Parathyroid adenoma (tissue), 2 donors: Measurements from ENCODE around the gene MRPL49.

ENCODE experiments used
- H2AFZ ChIP-seq: fragments of 300-600 bp; sonication (generic); one replicate; pipeline ENCODE4 v1.7.0; 2017; ENCODE audit warnings: antibody characterized with exemption, mild to moderate bottlenecking
- H3K27ac ChIP-seq: fragments of 300-600 bp; sonication (generic); one replicate; pipeline ENCODE4 v1.7.0; 2017
- H3K27me3 ChIP-seq: fragments of 300-600 bp; sonication (generic); one replicate; pipeline ENCODE4 v1.7.0; 2017; ENCODE audit warnings: low read length; ENCODE audit not compliant: control insufficient read depth, insufficient read depth
- H3K36me3 ChIP-seq: fragments of 300-600 bp; sonication (generic); one replicate; pipeline ENCODE4 v1.7.0; 2017; ENCODE audit warnings: low read length; ENCODE audit not compliant: control insufficient read depth, insufficient read depth
- H3K4me1 ChIP-seq: fragments of 300-600 bp; sonication (generic); one replicate; pipeline ENCODE4 v1.7.0; 2017; ENCODE audit warnings: control low read depth
- H3K4me2 ChIP-seq: fragments of 300-600 bp; sonication (generic); one replicate; pipeline ENCODE4 v1.7.0; 2017; ENCODE audit warnings: low read length
- H3K4me3 ChIP-seq: fragments of 300-600 bp; sonication (generic); one replicate; pipeline ENCODE4 v1.7.0; 2017; ENCODE audit warnings: low read depth, low read length
- H3K79me2 ChIP-seq: fragments of 300-600 bp; sonication (generic); one replicate; pipeline ENCODE4 v1.7.0; 2017; ENCODE audit warnings: control low read depth
- H3K9ac ChIP-seq: fragments of 300-600 bp; sonication (generic); one replicate; pipeline ENCODE4 v1.7.0; 2017; ENCODE audit warnings: mild to moderate bottlenecking
- H3K9me3 ChIP-seq: fragments of 300-600 bp; sonication (generic); one replicate; pipeline ENCODE4 v1.7.0; 2017; ENCODE audit warnings: low read length; ENCODE audit not compliant: control insufficient read depth
- TF ChIP-seq, protein P1 (sequence below): fragments of 300-600 bp; sonication (generic); IDR thresholded peaks from one replicate; pipeline ENCODE4 v1.7.0; 2017; ENCODE audit warnings: antibody characterized with exemption, mild to moderate bottlenecking
- donor health status: primary hyperparathyroidism.

The MRPL49 gene

DNA sequence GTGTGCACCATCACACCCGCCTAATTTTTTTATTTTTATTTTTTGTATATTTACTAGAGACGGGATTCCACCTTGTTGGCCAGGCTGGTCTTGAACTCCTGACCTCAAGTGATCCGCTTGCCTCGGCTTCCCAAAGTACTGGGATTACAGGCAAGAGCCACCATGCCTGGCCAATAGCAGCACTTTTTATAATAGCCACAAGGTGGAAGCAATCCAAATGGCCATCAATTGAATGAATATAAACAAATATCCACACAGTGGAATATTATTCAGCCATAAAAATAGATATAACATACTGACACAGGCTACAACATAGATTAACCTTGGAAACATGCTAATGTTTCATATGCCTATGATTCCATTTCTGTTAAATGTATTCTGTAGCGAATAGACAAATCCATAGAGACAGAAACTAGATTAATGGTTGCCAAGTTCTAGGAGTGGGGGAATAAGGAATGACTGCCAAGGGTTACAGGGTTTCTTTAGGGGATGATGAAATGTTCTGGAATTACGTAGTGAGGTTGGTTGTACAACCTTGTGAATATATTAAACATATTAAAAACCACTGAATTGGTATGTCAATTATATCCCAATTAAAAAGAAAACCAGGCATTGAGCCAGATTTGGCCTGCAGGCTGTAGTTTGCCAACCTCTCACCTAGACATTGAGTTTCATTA lies 21.3 kb upstream of the MRPL49 start:
- Histone ChIP-seq H3K79me2 (peaks cover 15% of the 10 kb centered on the region), H3K4me1 (peaks cover 10% of the 10 kb centered on the region), H3K27ac (no peak overlapping the region), H3K4me3 (no peak overlapping the region), H3K36me3 (no peaks in the 10 kb centered on the region), H3K27me3 (no peaks in the 10 kb centered on the region), H3K9ac (no peak overlapping the region), H3K4me2 (no peak overlapping the region), H3K9me3 (no peaks in the 10 kb centered on the region), H2AFZ (no peak overlapping the region)
- TF ChIP-seq, protein P1, sequence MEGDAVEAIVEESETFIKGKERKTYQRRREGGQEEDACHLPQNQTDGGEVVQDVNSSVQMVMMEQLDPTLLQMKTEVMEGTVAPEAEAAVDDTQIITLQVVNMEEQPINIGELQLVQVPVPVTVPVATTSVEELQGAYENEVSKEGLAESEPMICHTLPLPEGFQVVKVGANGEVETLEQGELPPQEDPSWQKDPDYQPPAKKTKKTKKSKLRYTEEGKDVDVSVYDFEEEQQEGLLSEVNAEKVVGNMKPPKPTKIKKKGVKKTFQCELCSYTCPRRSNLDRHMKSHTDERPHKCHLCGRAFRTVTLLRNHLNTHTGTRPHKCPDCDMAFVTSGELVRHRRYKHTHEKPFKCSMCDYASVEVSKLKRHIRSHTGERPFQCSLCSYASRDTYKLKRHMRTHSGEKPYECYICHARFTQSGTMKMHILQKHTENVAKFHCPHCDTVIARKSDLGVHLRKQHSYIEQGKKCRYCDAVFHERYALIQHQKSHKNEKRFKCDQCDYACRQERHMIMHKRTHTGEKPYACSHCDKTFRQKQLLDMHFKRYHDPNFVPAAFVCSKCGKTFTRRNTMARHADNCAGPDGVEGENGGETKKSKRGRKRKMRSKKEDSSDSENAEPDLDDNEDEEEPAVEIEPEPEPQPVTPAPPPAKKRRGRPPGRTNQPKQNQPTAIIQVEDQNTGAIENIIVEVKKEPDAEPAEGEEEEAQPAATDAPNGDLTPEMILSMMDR, result no peak

- Histone ChIP-seq H3K4me2 (no peak overlapping the region), H3K36me3 (no peaks in the 10 kb centered on the region), H3K79me2 (peaks cover 9% of the 10 kb centered on the region), H3K4me3 (no peak overlapping the region), H2AFZ (no peak overlapping the region), H3K27ac (no peak overlapping the region), H3K4me1 (peaks cover 6% of the 10 kb centered on the region), H3K9me3 (no peaks in the 10 kb centered on the region), H3K27me3 (no peaks in the 10 kb centered on the region), H3K9ac (no peak overlapping the region)
- TF ChIP-seq, protein P1, result no peak
Observed at GRCh38 chr11:65102142-65103095, 19.7 kb upstream of the MRPL49 start.

- Histone ChIP-seq H3K4me1 (peaks cover 6% of the 10 kb centered on the region), H3K4me2 (peak overlapping the region; percentile 31), H3K79me2 (peaks cover 7% of the 10 kb centered on the region), H3K36me3 (no peaks in the 10 kb centered on the region), H3K4me3 (peak overlapping the region; percentile 11), H3K9ac (no peak overlapping the region), H3K27ac (peak overlapping the region; percentile 74), H3K9me3 (no peaks in the 10 kb centered on the region), H2AFZ (no peak overlapping the region), H3K27me3 (no peaks in the 10 kb centered on the region)
- TF ChIP-seq, protein P1, result no peak
Observed at GRCh38 chr11:65103476-65103875, 18.6 kb upstream of the MRPL49 start.

DNA sequence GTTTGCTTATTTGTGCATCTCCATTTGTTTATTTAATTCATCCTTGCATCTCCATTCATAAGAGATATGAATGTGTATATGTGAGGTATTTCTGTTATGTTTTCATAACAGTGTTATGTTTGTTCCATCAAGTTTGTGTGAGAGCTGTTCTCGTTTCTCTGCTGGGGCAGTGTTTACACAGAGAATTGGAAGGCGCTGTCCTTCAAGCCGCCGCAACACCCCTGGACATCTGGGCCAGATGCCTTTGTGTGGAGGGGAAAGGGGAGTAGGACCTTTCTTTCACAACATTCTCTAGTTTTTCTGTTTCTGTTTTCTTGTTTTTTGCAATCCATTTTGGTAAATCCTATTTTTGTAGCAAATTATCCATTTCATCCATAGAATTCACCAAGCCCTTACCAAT lies 17.5 kb upstream of the MRPL49 start:
- Histone ChIP-seq H3K27me3 (no peaks in the 10 kb centered on the region), H3K79me2 (peaks cover 3% of the 10 kb centered on the region), H3K4me3 (peak overlapping the region; percentile 37), H3K9me3 (no peaks in the 10 kb centered on the region), H3K36me3 (no peaks in the 10 kb centered on the region), H3K9ac (no peak overlapping the region), H3K4me1 (peaks cover 6% of the 10 kb centered on the region), H2AFZ (no peak overlapping the region), H3K27ac (peak overlapping the region; percentile 74), H3K4me2 (peak overlapping the region; percentile 53)
- TF ChIP-seq, protein P1, result no peak
